GM12878 (cell line): ENCODE data around the gene DDX10. TPM values are rescaled to one million over a fixed set of nuclear protein-coding genes. Genes with fewer than 3 reads are reported as not detected.

ENCODE experiments used
- ATAC-seq: fragments of 200-7000 bp; cut with Tn5 transposase; 3 replicates; pipeline ENCODE4 v1.9.1; 2020; ENCODE audit warnings: mild to moderate bottlenecking, moderate library complexity
- BruUV-seq: library from RNA; stranded (reverse); fragments of 400-500 nt; replicated peaks from 2 replicates; lab custom pipeline; 2021; lab: Mats Ljungman, UMichigan
- CTCF ChIA-PET: fragments of 300-600 bp; sonication (Branson Sonifier 250); formaldehyde crosslinking; extraction: SDS; loops from one replicate; lab custom pipeline; 2021; ENCODE audit warnings: inconsistent platforms; lab: Yijun Ruan, JAX
- POLR2A ChIA-PET: fragments of 350-600 bp; formaldehyde crosslinking; extraction: SDS; loops from one replicate; lab custom pipeline; 2021; ENCODE audit warnings: inconsistent platforms; lab: Charles Lee
- RAD21 ChIA-PET: fragments of 300-600 bp; sonication (Branson Sonifier 250); formaldehyde crosslinking; loops from one replicate; lab custom pipeline; 2023; ENCODE audit warnings: antibody characterized with exemption; ENCODE audit not compliant: unreplicated experiment; lab: Charles Lee
- SMC1A ChIA-PET: fragments of 300-600 bp; sonication (Branson Sonifier 250); formaldehyde crosslinking; loops from one replicate; lab custom pipeline; 2023; ENCODE audit not compliant: unreplicated experiment, uncharacterized antibody; lab: Charles Lee
- DNase-seq: peaks from one replicate; pipeline ENCODE4 v3.0.0-alpha.2; 2011; ENCODE audit warnings: low read depth, low spot score
- FAIRE-seq: peaks from 3 replicates; lab custom pipeline; 2011; peaks lifted over from hg19 to GRCh38; lab: Jason Lieb, UNC
- H2AFZ ChIP-seq: 2 replicates; pipeline ENCODE4 v1.6.0; 2011; ENCODE audit warnings: low read depth, low read length, control low read depth; ENCODE audit not compliant: control insufficient read depth
- H3K27ac ChIP-seq: 2 replicates; pipeline ENCODE4 v1.5.1; 2011; ENCODE audit warnings: control low read depth; ENCODE audit not compliant: control insufficient read depth, insufficient read depth
- H3K27me3 ChIP-seq, 2 experiments: replicated peaks in 1 of 2; 2 replicates each; pipeline versions ENCODE4 v1.6.0 to v1.6.1; 2011; ENCODE audit warnings: low read length in 1 of 2; ENCODE audit not compliant: control insufficient read depth in 2 of 2, insufficient read depth in 2 of 2
- H3K36me3 ChIP-seq, 2 experiments: 2 replicates each; pipeline ENCODE4 v1.5.1; 2011; ENCODE audit warnings: low read length in 1 of 2; ENCODE audit not compliant: control insufficient read depth in 2 of 2, insufficient read depth in 2 of 2
- H3K4me1 ChIP-seq: 2 replicates; pipeline ENCODE4 v1.6.1; 2011; ENCODE audit warnings: mild to moderate bottlenecking, low read length, moderate library complexity, mixed read lengths; ENCODE audit not compliant: control insufficient read depth, insufficient read depth
- H3K4me2 ChIP-seq: 2 replicates; pipeline ENCODE4 v1.6.0; 2011; ENCODE audit warnings: control low read depth; ENCODE audit not compliant: control insufficient read depth, insufficient read depth
- H3K4me3 ChIP-seq: fragments of 200-600 bp; sonication (generic); 2 replicates; pipeline ENCODE4 v1.5.1; 2016
- H3K79me2 ChIP-seq: 2 replicates; pipeline ENCODE4 v1.6.0; 2011; ENCODE audit warnings: low read length; ENCODE audit not compliant: control insufficient read depth, insufficient read depth
- H3K9ac ChIP-seq: 2 replicates; pipeline ENCODE4 v1.8.0; 2011; ENCODE audit warnings: low read length, control low read depth, mixed read lengths; ENCODE audit not compliant: control insufficient read depth, insufficient read depth
- H3K9me3 ChIP-seq: replicated peaks from 3 replicates; pipeline ENCODE4 v1.5.1; 2011; ENCODE audit warnings: mild to moderate bottlenecking, low read length; ENCODE audit not compliant: control insufficient read depth, insufficient read depth
- H4K20me1 ChIP-seq: 2 replicates; pipeline ENCODE4 v1.6.0; 2011; ENCODE audit not compliant: control insufficient read depth, insufficient read depth
- ATF7 ChIP-seq: fragments of 450-650 bp; IDR thresholded peaks from 2 replicates; pipeline ENCODE4 v1.6.1; 2016; ENCODE audit warnings: low read depth, mild to moderate bottlenecking
- CHD1 ChIP-seq: IDR thresholded peaks from 2 replicates; pipeline ENCODE4 v1.6.1; 2012; ENCODE audit warnings: low read depth, low read length, improper control_type of control experiment
- CREM ChIP-seq: IDR thresholded peaks from 2 replicates; pipeline ENCODE4 v1.6.1; 2014; ENCODE audit warnings: antibody characterized with exemption, low read depth
- ESRRA ChIP-seq: IDR thresholded peaks from 2 replicates; pipeline ENCODE4 v1.6.1; 2012; ENCODE audit warnings: mild to moderate bottlenecking, low read length, improper control_type of control experiment
- GATAD2B ChIP-seq: fragments of 450-650 bp; conservative IDR thresholded peaks from 2 replicates; pipeline ENCODE4 v1.6.1; 2017; ENCODE audit warnings: low read depth, mild to moderate bottlenecking, moderate library complexity
- IKZF2 ChIP-seq, 2 experiments: fragments of 450-650 bp; IDR thresholded peaks; 2 replicates each; pipeline ENCODE4 v1.6.1; 2017; ENCODE audit warnings: mild to moderate bottlenecking in 2 of 2, moderate library complexity in 2 of 2
- IRF4 ChIP-seq: IDR thresholded peaks from 2 replicates; pipeline ENCODE4 v1.6.1; 2011; ENCODE audit warnings: low read depth, low read length
- MYC ChIP-seq: IDR thresholded peaks from 2 replicates; pipeline ENCODE4 v1.6.1; 2011; ENCODE audit warnings: mild to moderate bottlenecking, low read length, moderate library complexity, inconsistent platforms; ENCODE audit not compliant: insufficient read depth, insufficient replicate concordance, insufficient read length, severe bottlenecking
- NR2C1 ChIP-seq: fragments of 450-650 bp; IDR thresholded peaks from 2 replicates; pipeline ENCODE4 v1.6.1; 2017; ENCODE audit warnings: antibody characterized with exemption, mild to moderate bottlenecking, moderate library complexity
- SIX5 ChIP-seq: IDR thresholded peaks from 2 replicates; pipeline ENCODE4 v1.6.1; 2011; ENCODE audit warnings: mild to moderate bottlenecking, low read depth, low read length, moderate library complexity; ENCODE audit not compliant: severe bottlenecking
- SMAD5 ChIP-seq: IDR thresholded peaks from 2 replicates; pipeline ENCODE4 v1.6.1; 2016; ENCODE audit warnings: antibody characterized with exemption, low read depth
- WGBS: methylation state at CpG from one replicate; pipeline ENCODE4 v1.1.6; 2016; ENCODE audit warnings: low lambda C conversion rate; ENCODE audit not compliant: insufficient replicate concordance, insufficient coverage; ENCODE audit errors: missing lambda C conversion rate; 5-methylcytosine and 5-hydroxymethylcytosine counted together
- in situ Hi-C: fragments of 300-500 bp; cut with MboI; formaldehyde crosslinking; loops from 9 replicates; pipeline ENCODE4 v1.14.3; 2018; ENCODE audit warnings: mixed read lengths
- intact Hi-C: fragments of 100-400 bp; cut with micrococcal nuclease; formaldehyde crosslinking; loops from one replicate; pipeline ENCODE4 v1.14.2; 2022; ENCODE audit not compliant: unreplicated experiment
- polyA plus RNA-seq, 11 experiments: library from polyadenylated mRNA; depleted of rRNA in 4 of 11; unstranded in 6 of 11; stranded (reverse) in 5 of 11; fragments of >200 nt; fragmentation: Nextera tagmentation in 4 of 11; fragmentation: Illumina TruSeq in 1 of 11; extraction: Ambion mirVana in 4 of 11; extraction: Trizol in 1 of 11; gene quantifications; 1 replicate in 1 of 11; 2 replicates in 10 of 11; pipeline versions ENCODE4 v1.2.1 to v1.2.3, GENCODE V29; 2011 to 2016; ENCODE audit warnings: inconsistent platforms in 2 of 11, missing spikeins in 2 of 11, low read depth in 1 of 11
- total RNA-seq, 4 experiments: library from RNA; depleted of rRNA in 3 of 4; stranded (reverse); fragments of >200 nt in 3 of 4; fragmentation: Illumina TruSeq in 1 of 4; extraction: Trizol in 1 of 4; gene quantifications; 2 replicates each; pipeline versions ENCODE4 v1.2.1 to v1.2.3, GENCODE V29; 2013 to 2021
- TF ChIP-seq, protein P1 (sequence below): fragments of 450-650 bp; IDR thresholded peaks from 2 replicates; pipeline ENCODE4 v1.6.1; 2017; ENCODE audit warnings: antibody characterized with exemption, mild to moderate bottlenecking, moderate library complexity
- TF ChIP-seq, protein P2 (sequence below): fragments of 450-650 bp; formaldehyde crosslinking; IDR thresholded peaks from 2 replicates; pipeline ENCODE4 v1.5.0; 2022; ENCODE audit warnings: mild to moderate bottlenecking, missing genetic modification characterization
- TF ChIP-seq, protein P3 (sequence below): fragments of 450-650 bp; IDR thresholded peaks from 2 replicates; pipeline ENCODE4 v1.6.1; 2016; ENCODE audit warnings: mild to moderate bottlenecking

DDX10 gene
- total and polyA plus RNA-seq, 10 of the 15 experiments (the other 5 are each of a cell fraction or from before 2014, with no cell fraction given), result 20.9 to 51.5 (median 31.9) TPM

DNA sequence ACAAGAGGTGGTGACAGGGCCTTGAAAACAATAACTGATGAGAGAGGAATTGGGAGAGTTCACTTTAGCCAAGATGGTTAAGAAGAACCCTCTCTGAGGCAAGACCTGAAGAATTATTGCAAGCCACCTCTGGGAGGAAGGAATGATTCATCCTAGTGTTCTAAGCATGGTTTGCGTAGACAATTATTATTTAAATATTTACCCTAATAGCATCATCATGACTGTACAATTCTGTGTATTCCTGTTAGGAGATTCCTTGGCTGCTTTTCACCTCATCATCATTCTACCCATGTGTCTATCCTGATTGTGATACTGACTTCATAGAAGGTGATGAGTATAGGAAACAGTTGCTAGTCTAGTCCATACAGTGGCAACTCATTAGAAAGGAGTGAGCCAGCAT, 264.4 kb downstream of the DDX10 start (continued):
- TF ChIP-seq, protein P1, sequence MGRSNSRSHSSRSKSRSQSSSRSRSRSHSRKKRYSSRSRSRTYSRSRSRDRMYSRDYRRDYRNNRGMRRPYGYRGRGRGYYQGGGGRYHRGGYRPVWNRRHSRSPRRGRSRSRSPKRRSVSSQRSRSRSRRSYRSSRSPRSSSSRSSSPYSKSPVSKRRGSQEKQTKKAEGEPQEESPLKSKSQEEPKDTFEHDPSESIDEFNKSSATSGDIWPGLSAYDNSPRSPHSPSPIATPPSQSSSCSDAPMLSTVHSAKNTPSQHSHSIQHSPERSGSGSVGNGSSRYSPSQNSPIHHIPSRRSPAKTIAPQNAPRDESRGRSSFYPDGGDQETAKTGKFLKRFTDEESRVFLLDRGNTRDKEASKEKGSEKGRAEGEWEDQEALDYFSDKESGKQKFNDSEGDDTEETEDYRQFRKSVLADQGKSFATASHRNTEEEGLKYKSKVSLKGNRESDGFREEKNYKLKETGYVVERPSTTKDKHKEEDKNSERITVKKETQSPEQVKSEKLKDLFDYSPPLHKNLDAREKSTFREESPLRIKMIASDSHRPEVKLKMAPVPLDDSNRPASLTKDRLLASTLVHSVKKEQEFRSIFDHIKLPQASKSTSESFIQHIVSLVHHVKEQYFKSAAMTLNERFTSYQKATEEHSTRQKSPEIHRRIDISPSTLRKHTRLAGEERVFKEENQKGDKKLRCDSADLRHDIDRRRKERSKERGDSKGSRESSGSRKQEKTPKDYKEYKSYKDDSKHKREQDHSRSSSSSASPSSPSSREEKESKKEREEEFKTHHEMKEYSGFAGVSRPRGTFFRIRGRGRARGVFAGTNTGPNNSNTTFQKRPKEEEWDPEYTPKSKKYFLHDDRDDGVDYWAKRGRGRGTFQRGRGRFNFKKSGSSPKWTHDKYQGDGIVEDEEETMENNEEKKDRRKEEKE, result no peak
- no peak for TF ChIP-seq ATF7
- TF ChIP-seq SMAD5, result no peak
- TF ChIP-seq NR2C1, result no peak
- no peak for TF ChIP-seq CREM
- TF ChIP-seq SIX5, result no peak
- TF ChIP-seq CHD1, result no peak
- TF ChIP-seq MYC, result no peak

DNA sequence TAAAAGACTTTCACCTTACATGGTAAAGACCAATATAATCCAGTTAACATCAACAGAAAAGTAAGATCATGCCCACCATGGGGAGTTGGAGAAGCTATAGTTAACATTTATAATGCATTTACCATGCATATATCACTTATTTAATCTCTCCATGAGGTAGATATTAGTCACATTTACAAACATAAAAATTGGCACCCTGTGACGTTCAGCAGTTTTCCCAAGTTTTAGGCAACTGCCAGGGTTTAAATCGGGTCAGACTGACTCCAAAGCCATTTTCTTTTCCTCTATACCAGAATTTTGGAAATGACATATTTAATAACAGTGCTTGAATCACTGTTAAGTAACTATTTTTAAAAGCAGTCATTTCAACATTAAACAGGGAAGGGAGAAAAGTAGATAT, 266.3 kb downstream of the DDX10 start:
- H3K27me3 ChIP-seq, result no peaks in the 10 kb centered on the region
- no peak for TF ChIP-seq ESRRA
- TF ChIP-seq SMAD5, result no peak
- TF ChIP-seq, protein P2, sequence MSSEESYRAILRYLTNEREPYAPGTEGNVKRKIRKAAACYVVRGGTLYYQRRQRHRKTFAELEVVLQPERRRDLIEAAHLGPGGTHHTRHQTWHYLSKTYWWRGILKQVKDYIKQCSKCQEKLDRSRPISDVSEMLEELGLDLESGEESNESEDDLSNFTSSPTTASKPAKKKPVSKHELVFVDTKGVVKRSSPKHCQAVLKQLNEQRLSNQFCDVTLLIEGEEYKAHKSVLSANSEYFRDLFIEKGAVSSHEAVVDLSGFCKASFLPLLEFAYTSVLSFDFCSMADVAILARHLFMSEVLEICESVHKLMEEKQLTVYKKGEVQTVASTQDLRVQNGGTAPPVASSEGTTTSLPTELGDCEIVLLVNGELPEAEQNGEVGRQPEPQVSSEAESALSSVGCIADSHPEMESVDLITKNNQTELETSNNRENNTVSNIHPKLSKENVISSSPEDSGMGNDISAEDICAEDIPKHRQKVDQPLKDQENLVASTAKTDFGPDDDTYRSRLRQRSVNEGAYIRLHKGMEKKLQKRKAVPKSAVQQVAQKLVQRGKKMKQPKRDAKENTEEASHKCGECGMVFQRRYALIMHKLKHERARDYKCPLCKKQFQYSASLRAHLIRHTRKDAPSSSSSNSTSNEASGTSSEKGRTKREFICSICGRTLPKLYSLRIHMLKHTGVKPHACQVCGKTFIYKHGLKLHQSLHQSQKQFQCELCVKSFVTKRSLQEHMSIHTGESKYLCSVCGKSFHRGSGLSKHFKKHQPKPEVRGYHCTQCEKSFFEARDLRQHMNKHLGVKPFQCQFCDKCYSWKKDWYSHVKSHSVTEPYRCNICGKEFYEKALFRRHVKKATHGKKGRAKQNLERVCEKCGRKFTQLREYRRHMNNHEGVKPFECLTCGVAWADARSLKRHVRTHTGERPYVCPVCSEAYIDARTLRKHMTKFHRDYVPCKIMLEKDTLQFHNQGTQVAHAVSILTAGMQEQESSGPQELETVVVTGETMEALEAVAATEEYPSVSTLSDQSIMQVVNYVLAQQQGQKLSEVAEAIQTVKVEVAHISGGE (CRISPR knock-in tag), result no peak
- no peak for TF ChIP-seq IKZF2 (IDR thresholded peaks at IDR 0.05)
- TF ChIP-seq GATAD2B, result no peak
- TF ChIP-seq IRF4, result no peak
- TF ChIP-seq, protein P3, sequence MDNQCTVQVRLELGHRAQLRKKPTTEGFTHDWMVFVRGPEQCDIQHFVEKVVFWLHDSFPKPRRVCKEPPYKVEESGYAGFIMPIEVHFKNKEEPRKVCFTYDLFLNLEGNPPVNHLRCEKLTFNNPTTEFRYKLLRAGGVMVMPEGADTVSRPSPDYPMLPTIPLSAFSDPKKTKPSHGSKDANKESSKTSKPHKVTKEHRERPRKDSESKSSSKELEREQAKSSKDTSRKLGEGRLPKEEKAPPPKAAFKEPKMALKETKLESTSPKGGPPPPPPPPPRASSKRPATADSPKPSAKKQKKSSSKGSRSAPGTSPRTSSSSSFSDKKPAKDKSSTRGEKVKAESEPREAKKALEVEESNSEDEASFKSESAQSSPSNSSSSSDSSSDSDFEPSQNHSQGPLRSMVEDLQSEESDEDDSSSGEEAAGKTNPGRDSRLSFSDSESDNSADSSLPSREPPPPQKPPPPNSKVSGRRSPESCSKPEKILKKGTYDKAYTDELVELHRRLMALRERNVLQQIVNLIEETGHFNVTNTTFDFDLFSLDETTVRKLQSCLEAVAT, result no peak
- TF ChIP-seq, all 136 proteins: peak for 0
- POLR2A ChIA-PET, result no interaction called here
- no peaks in the 10 kb centered on the region for H4K20me1 ChIP-seq
- ATAC-seq, result no peak
- intact Hi-C loops, result no loop called here
- H3K4me1 ChIP-seq, result no peaks in the 10 kb centered on the region
- 100% methylated on average over 2 of the region's 2 CpGs for WGBS
- H3K4me3 ChIP-seq, result no peak overlapping the region
- no peak overlapping the region for H3K27ac ChIP-seq
- BruUV-seq, result no TSS peak
- no peaks in the 10 kb centered on the region for H3K79me2 ChIP-seq
- CTCF ChIA-PET, result no interaction called here
- no peak overlapping the region for H3K9ac ChIP-seq
- no peaks in the 10 kb centered on the region for H3K9me3 ChIP-seq
- in situ Hi-C loops, result no loop called here
- DNase-seq, result no peak
- FAIRE-seq, result no peak
- H3K4me2 ChIP-seq, result no peak overlapping the region
- RAD21 ChIA-PET, result no interaction called here
- H3K36me3 ChIP-seq, result no peaks in the 10 kb centered on the region
- H2AFZ ChIP-seq, result no peak overlapping the region
- SMC1A ChIA-PET, result interaction anchor here (0.5 to 1.4 kb wide), 3 partner anchors 9 to 15 kb away, joined by 3 read pairs; no protein-coding TSS in a partner anchor
